GM19328 (cell line): ENCODE data around the gene COL5A1.

Experiments used
- ATAC-seq: cut with Tn5 transposase; IDR thresholded peaks from one replicate; pipeline ENCODE4 v1.9.1; 2021; ENCODE audit warnings: mild to moderate bottlenecking, moderate library complexity; ENCODE audit not compliant: unreplicated experiment

The COL5A1 gene

GRCh38 chr9:134688661-134689320 is 47.2 kb downstream of the COL5A1 start:
- ATAC-seq: no peak

- no peak for ATAC-seq
These were observed 47.9 kb downstream of the COL5A1 start for GRCh38 chr9:134689321-134690181.

GRCh38 chr9:134690301-134690751 is 48.7 kb downstream of the COL5A1 start:
- no peak for ATAC-seq

- no peak for ATAC-seq
These were observed 49.5 kb downstream of the COL5A1 start for GRCh38 chr9:134690946-134691694.

GRCh38 chr9:134691695-134692572 is 50.3 kb downstream of the COL5A1 start:
- ATAC-seq: no peak

- ATAC-seq: no peak
These were observed 50.9 kb downstream of the COL5A1 start for GRCh38 chr9:134692573-134692860.

- no peak for ATAC-seq
These were observed 51.4 kb downstream of the COL5A1 start for GRCh38 chr9:134693011-134693410.

- ATAC-seq: no peak
These were observed 52.2 kb downstream of the COL5A1 start for GRCh38 chr9:134693641-134694367.

GRCh38 chr9:134694368-134694665 is 52.7 kb downstream of the COL5A1 start:
- no peak for ATAC-seq

GRCh38 chr9:134694714-134695113 is 53.1 kb downstream of the COL5A1 start:
- ATAC-seq: no peak

- ATAC-seq: no peak
These were observed 53.5 kb downstream of the COL5A1 start for GRCh38 chr9:134695144-134695543.

- ATAC-seq: no peak
These were observed 54.8 kb downstream of the COL5A1 start for GRCh38 chr9:134696433-134696832.

- no peak for ATAC-seq
These were observed 56.5 kb downstream of the COL5A1 start for GRCh38 chr9:134698111-134698510.

- ATAC-seq: no peak
These were observed 57.2 kb downstream of the COL5A1 start for GRCh38 chr9:134698587-134699342.

- ATAC-seq: no peak
These were observed 57.7 kb downstream of the COL5A1 start for GRCh38 chr9:134699343-134699740.

GRCh38 chr9:134700636-134701350 is 59.2 kb downstream of the COL5A1 start:
- no peak for ATAC-seq

- ATAC-seq: no peak
These were observed 60.1 kb downstream of the COL5A1 start for GRCh38 chr9:134701581-134702259.

GRCh38 chr9:134702291-134702690 is 60.7 kb downstream of the COL5A1 start:
- no peak for ATAC-seq
